ENCODE data around the gene SHROOM3.

GRCh38 chr4:76644831-76645485, 209.9 kb downstream of the SHROOM3 start:
- TF ChIP-seq CTCF (IDR thresholded peaks at IDR 0.05; ENCODE audit: insufficient read depth, low read length, poor library complexity, severe bottlenecking): no peak
- no peak for TF ChIP-seq EZH2phosphoT487 (conservative IDR thresholded peaks at IDR 0.05; ENCODE audit: low read length)
